NOMO-1 treated with DMSO at 0.1 percent for 48 hours (cell line): ENCODE results near the gene HMGB1.
"Not testable (repeated sequence)": the region's sequence is repeated elsewhere in the genome, so short reads cannot be mapped to it uniquely, and the experiment has no call there.

ENCODE experiments used
- DNase-seq: peaks from one replicate; lab custom pipeline; 2025; ENCODE audit not compliant: unreplicated experiment; lab: John Stamatoyannopoulos, UW

HMGB1 gene

GRCh38 chr13:30466841-30467252 is 1.1 kb upstream of the HMGB1 start:
- peak; percentile 86 for DNase-seq

GRCh38 chr13:30466358-30466714 is 600 bp upstream of the HMGB1 start:
- DNase-seq, result peak; percentile 51

- no peak for DNase-seq
Measured at GRCh38 chr13:30465343-30465592, 468 bp downstream of the HMGB1 start.

GRCh38 chr13:30464496-30465342 is 1.0 kb downstream of the HMGB1 start:
- peak; percentile 77 for DNase-seq

GRCh38 chr13:30463787-30464495 is 1.8 kb downstream of the HMGB1 start:
- DNase-seq, result peak; percentile 55

- DNase-seq, result peak; percentile 41
Measured at GRCh38 chr13:30461279-30462066, 4.3 kb downstream of the HMGB1 start.

- DNase-seq, result peak; percentile 18
Measured at GRCh38 chr13:30457306-30457891, 8.3 kb downstream of the HMGB1 start.

- DNase-seq, result no peak
Measured at GRCh38 chr13:30456290-30456689, 9.4 kb downstream of the HMGB1 start.

- DNase-seq, result no peak
Measured at GRCh38 chr13:30454991-30455390, 10.7 kb downstream of the HMGB1 start.

GRCh38 chr13:30453727-30454126 is 12.0 kb downstream of the HMGB1 start:
- DNase-seq, result peak; percentile 72

- DNase-seq, result not testable (repeated sequence)
Measured at GRCh38 chr13:30451476-30451875, 14.3 kb downstream of the HMGB1 start.

GRCh38 chr13:30450066-30450465 is 15.7 kb downstream of the HMGB1 start:
- no peak for DNase-seq

- DNase-seq, result no peak
Measured at GRCh38 chr13:30448441-30448840, 17.3 kb downstream of the HMGB1 start.

- no peak for DNase-seq
Measured at GRCh38 chr13:30446126-30446500, 19.6 kb downstream of the HMGB1 start.

GRCh38 chr13:30443957-30444404 is 21.8 kb downstream of the HMGB1 start:
- no peak for DNase-seq

GRCh38 chr13:30443491-30443890 is 22.2 kb downstream of the HMGB1 start:
- DNase-seq, result not testable (repeated sequence)

GRCh38 chr13:30442926-30443325 is 22.8 kb downstream of the HMGB1 start:
- DNase-seq, result no peak

- no peak for DNase-seq
Measured at GRCh38 chr13:30440910-30441703, 24.6 kb downstream of the HMGB1 start.

GRCh38 chr13:30438286-30438685 is 27.4 kb downstream of the HMGB1 start:
- no peak for DNase-seq

GRCh38 chr13:30437177-30437576 is 28.6 kb downstream of the HMGB1 start:
- DNase-seq, result no peak
